K562 (cell line): ENCODE measurements around the gene YPEL4.
A peak's percentile ranks its signal among the peaks of the same experiment; 100 is the strongest.

Experiments used
- FOXJ3 ChIP-seq: sonication (generic); formaldehyde crosslinking; IDR thresholded peaks from 2 replicates; pipeline ENCODE4 v1.4.0; 2020; ENCODE audit warnings: mild to moderate bottlenecking, missing genetic modification reagents
- TF ChIP-seq, protein P1 (sequence below), 3 experiments: IDR thresholded peaks in 2 of 3; conservative IDR thresholded peaks in 1 of 3; 2 replicates each; pipeline ENCODE4 v1.5.1; 2011 to 2012; ENCODE audit warnings: low read length in 3 of 3, mild to moderate bottlenecking in 3 of 3, control low read depth in 2 of 3, improper control_type of control experiment in 1 of 3, inconsistent platforms in 1 of 3, low read depth in 1 of 3, mixed read lengths in 1 of 3, moderate library complexity in 1 of 3; ENCODE audit not compliant: insufficient read depth in 2 of 3
- TF ChIP-seq, protein P2 (sequence below), 2 experiments: fragments of 450-650 bp in 1 of 2; sonication (generic) in 1 of 2; formaldehyde crosslinking in 1 of 2; IDR thresholded peaks in 1 of 2; conservative IDR thresholded peaks in 1 of 2; 2 replicates each; pipeline versions ENCODE4 v1.6.1 to v1.8.1; 2016 to 2023; ENCODE audit warnings: mild to moderate bottlenecking in 2 of 2, moderate library complexity in 2 of 2, inconsistent platforms in 1 of 2, missing genetic modification reagents in 1 of 2
- TF ChIP-seq, protein P3 (sequence below): fragments of 150-350 bp; conservative IDR thresholded peaks from 2 replicates; pipeline ENCODE4 v1.6.1; 2014; ENCODE audit warnings: low read length

DNA sequence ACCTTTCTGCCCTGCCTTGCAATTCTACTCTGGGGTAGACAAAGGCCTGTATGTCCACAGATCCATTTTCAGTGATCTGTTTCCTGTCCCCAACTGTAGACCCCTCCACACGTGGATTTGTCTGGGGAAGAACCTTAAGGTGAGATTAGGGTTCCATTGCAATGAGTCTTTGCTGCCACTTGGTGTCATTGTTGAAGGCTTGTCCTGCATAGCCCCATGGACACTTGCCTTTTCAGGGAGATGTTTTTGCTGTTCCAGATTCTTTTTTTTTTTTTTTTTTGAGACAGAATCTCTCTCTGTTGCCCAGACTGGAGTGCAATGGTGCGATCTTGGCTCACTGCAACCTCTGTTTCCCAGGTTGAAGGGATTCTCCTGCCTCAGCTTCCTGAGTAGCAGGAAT is 30.4 kb downstream of the YPEL4 start:
- TF ChIP-seq, protein P1, sequence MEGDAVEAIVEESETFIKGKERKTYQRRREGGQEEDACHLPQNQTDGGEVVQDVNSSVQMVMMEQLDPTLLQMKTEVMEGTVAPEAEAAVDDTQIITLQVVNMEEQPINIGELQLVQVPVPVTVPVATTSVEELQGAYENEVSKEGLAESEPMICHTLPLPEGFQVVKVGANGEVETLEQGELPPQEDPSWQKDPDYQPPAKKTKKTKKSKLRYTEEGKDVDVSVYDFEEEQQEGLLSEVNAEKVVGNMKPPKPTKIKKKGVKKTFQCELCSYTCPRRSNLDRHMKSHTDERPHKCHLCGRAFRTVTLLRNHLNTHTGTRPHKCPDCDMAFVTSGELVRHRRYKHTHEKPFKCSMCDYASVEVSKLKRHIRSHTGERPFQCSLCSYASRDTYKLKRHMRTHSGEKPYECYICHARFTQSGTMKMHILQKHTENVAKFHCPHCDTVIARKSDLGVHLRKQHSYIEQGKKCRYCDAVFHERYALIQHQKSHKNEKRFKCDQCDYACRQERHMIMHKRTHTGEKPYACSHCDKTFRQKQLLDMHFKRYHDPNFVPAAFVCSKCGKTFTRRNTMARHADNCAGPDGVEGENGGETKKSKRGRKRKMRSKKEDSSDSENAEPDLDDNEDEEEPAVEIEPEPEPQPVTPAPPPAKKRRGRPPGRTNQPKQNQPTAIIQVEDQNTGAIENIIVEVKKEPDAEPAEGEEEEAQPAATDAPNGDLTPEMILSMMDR (IDR thresholded peaks at IDR 0.05 in 2 of 3, conservative IDR thresholded peaks at IDR 0.05 in 1 of 3; ENCODE audit: insufficient read depth in 2 of 3, low read depth in 1 of 3, low read length in 3 of 3), result peak; percentile 40 to 48 (median 47); a peak in 5 of 6 replicates
- TF ChIP-seq, protein P2, sequence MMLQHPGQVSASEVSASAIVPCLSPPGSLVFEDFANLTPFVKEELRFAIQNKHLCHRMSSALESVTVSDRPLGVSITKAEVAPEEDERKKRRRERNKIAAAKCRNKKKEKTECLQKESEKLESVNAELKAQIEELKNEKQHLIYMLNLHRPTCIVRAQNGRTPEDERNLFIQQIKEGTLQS (IDR thresholded peaks at IDR 0.05), result no peak
- TF ChIP-seq, protein P2 (CRISPR knock-in tag; conservative IDR thresholded peaks at IDR 0.05), result no peak
- no peak for TF ChIP-seq FOXJ3
- TF ChIP-seq, protein P3, sequence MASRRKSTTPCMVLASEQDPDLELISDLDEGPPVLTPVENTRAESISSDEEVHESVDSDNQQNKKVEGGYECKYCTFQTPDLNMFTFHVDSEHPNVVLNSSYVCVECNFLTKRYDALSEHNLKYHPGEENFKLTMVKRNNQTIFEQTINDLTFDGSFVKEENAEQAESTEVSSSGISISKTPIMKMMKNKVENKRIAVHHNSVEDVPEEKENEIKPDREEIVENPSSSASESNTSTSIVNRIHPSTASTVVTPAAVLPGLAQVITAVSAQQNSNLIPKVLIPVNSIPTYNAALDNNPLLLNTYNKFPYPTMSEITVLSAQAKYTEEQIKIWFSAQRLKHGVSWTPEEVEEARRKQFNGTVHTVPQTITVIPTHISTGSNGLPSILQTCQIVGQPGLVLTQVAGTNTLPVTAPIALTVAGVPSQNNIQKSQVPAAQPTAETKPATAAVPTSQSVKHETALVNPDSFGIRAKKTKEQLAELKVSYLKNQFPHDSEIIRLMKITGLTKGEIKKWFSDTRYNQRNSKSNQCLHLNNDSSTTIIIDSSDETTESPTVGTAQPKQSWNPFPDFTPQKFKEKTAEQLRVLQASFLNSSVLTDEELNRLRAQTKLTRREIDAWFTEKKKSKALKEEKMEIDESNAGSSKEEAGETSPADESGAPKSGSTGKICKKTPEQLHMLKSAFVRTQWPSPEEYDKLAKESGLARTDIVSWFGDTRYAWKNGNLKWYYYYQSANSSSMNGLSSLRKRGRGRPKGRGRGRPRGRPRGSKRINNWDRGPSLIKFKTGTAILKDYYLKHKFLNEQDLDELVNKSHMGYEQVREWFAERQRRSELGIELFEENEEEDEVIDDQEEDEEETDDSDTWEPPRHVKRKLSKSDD, result no peak
